BLaER1 treated with 17β-estradiol and CSF1 and Interleukin-3, amounts not matched to agents 10 nM and 100 nM (cell line): ENCODE data around the gene ENDOV.

ENCODE experiments used
- H3K27ac ChIP-seq, 11 experiments: shearing (Covaris generic); formaldehyde crosslinking; 2 replicates each; pipeline ENCODE4 v1.8.1; 2022
- H3K27me3 ChIP-seq, 11 experiments: shearing (Covaris generic); formaldehyde crosslinking; 2 replicates each; pipeline ENCODE4 v1.8.1; 2022
- H3K36me3 ChIP-seq, 11 experiments: shearing (Covaris generic); formaldehyde crosslinking; 2 replicates each; pipeline ENCODE4 v1.8.1; 2022
- H3K4me1 ChIP-seq, 10 experiments: shearing (Covaris generic); formaldehyde crosslinking; 2 replicates each; pipeline ENCODE4 v1.8.1; 2022
- H3K4me2 ChIP-seq, 11 experiments: shearing (Covaris generic); formaldehyde crosslinking; 2 replicates each; pipeline ENCODE4 v1.8.1; 2022
- H3K4me3 ChIP-seq, 10 experiments: shearing (Covaris generic); formaldehyde crosslinking; 2 replicates each; pipeline ENCODE4 v1.8.1; 2022
- H3K9ac ChIP-seq, 11 experiments: shearing (Covaris generic); formaldehyde crosslinking; 2 replicates each; pipeline ENCODE4 v1.8.1; 2022
- H3K9me3 ChIP-seq, 11 experiments: shearing (Covaris generic); formaldehyde crosslinking; replicated peaks in 1 of 11; 2 replicates each; pipeline ENCODE4 v1.8.1; 2022
- H4K20me1 ChIP-seq, 11 experiments: shearing (Covaris generic); formaldehyde crosslinking; 2 replicates each; pipeline ENCODE4 v1.8.1; 2022
- Cebpa-rat ChIP-seq, 11 experiments: shearing (Covaris generic); IDR thresholded peaks; 2 replicates each; pipeline ENCODE4 v1.8.1; 2022

ENDOV gene

DNA sequence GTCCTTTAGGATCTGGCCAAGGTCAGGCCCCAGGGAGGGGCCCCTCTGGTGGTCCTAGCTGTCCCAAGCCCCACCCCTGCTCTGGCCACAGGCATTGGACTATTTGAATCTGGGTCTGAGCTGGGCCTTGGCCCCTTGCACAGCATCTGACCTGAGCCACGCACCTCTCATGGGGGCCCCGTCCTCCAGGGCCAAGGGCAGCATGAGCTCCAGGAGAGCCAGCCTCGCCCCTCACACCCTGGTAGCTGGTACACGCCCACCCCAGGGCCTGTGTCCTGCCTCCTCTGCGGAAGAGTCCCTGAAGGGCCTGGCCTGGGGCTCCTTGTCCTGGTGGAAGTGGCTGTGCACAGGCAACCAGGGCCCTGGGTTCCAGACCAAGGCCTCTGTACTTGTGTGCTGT is 23.8 kb downstream of the ENDOV start:
- peaks cover 0 to 43% (median 18%) of the 10 kb centered on the region in 11 experiments; a peak in 12 of 22 replicates for H4K20me1 ChIP-seq
- H3K9me3 ChIP-seq = no peaks in the 10 kb centered on the region; a peak in 1 of 22 replicates
- H3K4me1 ChIP-seq = no peaks in the 10 kb centered on the region
- no peak overlapping the region for H3K4me3 ChIP-seq
- no peak overlapping the region for H3K9ac ChIP-seq
- peaks cover 0 to 13% (median 5%) of the 10 kb centered on the region in 11 experiments; a peak in 9 of 22 replicates for H3K27me3 ChIP-seq
- H3K27ac ChIP-seq = no peak overlapping the region
- H3K4me2 ChIP-seq = no peak overlapping the region
- H3K36me3 ChIP-seq = no peaks in the 10 kb centered on the region
- TF ChIP-seq Cebpa-rat (IDR thresholded peaks at IDR 0.05) = no peak

DNA sequence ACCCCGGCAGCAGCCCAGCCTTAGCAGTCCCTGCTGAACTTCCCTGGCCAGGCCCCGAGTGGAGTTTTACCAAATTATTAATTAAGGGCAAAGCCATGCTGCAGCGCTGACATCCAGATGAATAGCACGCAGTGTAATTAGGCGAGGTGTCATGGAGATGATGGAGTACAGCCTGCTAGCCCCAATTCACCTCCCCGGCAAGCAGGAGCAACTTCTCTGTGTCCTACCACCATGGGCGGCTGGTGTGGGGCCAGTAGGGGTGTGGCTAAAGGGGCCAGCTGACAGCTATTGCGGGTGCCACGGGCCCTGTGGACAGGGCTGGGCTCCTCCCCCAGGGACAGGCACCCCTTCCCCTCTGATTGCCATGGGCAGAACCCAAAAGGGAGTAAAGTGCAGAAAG is 24.5 kb downstream of the ENDOV start:
- Histone ChIP-seq H3K36me3 (no peaks in the 10 kb centered on the region), H3K9me3 (no peaks in the 10 kb centered on the region; a peak in 1 of 22 replicates), H3K4me1 (no peaks in the 10 kb centered on the region), H3K4me2 (no peak overlapping the region), H3K27me3 (peaks cover 0 to 13% (median 5%) of the 10 kb centered on the region in 11 experiments; a peak in 9 of 22 replicates), H3K27ac (no peak overlapping the region), H3K4me3 (no peak overlapping the region), H4K20me1 (peaks cover 0 to 43% (median 18%) of the 10 kb centered on the region in 11 experiments; a peak in 12 of 22 replicates), H3K9ac (no peak overlapping the region)
- no peak for TF ChIP-seq Cebpa-rat (IDR thresholded peaks at IDR 0.05)

DNA sequence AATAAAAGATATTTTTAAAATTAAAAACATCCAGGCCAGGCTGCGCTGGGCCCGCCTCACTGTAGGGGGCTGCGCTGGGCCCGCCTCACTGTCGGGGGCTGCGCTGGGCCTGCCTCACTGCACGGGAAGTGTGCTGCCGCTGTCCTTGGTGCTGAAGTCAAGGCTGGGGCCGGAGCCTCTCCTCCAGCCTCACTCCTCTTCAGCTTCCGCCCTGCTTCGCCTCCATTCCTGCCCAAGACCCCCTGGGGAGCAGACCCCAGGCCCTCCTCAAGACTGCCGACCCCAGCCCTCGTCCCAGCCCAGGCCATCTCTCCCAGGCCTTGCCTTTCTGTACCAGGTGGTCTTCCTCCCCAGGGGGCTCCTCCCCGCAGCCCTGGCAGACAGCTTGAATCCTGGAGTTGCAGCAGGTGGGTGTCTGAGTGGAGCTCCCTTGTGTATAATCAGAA is 26.2 kb downstream of the ENDOV start:
- H4K20me1 ChIP-seq = peaks cover 0 to 56% (median 24%) of the 10 kb centered on the region in 11 experiments; a peak in 12 of 22 replicates
- no peak overlapping the region for H3K4me3 ChIP-seq
- no peaks in the 10 kb centered on the region for H3K36me3 ChIP-seq
- no peak for TF ChIP-seq Cebpa-rat (IDR thresholded peaks at IDR 0.05)
- no peaks in the 10 kb centered on the region for H3K4me1 ChIP-seq
- no peaks in the 10 kb centered on the region for H3K9me3 ChIP-seq
- H3K4me2 ChIP-seq = no peak overlapping the region
- no peak overlapping the region for H3K9ac ChIP-seq
- peaks cover 0 to 22% (median 5%) of the 10 kb centered on the region in 11 experiments; a peak in 10 of 22 replicates for H3K27me3 ChIP-seq
- no peak overlapping the region for H3K27ac ChIP-seq

DNA sequence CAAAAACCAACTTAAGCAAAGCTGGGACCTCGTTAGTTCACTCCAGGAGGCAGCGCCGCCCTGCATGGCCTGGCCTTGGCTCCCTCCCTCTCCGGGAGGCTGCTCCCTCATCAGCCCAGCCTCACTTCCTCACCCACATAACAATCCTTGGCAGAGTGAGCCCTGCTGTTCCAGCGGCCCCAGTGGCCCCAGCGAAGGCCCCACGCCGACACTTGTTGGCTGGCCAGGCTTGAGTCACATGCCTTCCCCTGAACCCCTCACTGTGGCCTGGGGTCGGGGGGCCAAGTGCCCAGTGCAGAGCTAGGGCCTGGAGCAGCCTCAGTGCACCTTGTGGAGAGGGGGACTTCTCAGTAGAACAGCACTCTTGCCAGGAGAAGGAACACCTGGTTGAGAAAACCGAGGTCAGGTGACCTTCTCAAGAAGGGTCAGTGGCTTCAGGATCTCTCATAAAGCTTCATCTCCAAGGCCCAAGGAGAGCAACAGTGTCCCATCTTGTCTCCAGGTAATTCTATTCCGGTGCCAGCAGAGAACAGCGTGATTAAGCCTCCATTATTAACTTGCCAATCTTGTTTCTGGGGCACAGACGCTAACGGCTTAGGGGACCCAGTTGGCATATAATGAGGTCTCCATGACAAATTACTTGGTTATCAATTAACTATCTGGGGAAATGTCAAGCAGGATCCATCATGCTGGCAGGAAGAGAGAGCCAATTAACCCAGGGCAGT is 26.8 kb downstream of the ENDOV start:
- Histone ChIP-seq H4K20me1 (peaks cover 0 to 62% (median 25%) of the 10 kb centered on the region in 11 experiments; a peak in 12 of 22 replicates), H3K4me2 (no peak overlapping the region), H3K27ac (no peak overlapping the region), H3K4me3 (no peak overlapping the region), H3K27me3 (peaks cover 0 to 22% (median 5%) of the 10 kb centered on the region in 11 experiments; a peak in 10 of 22 replicates), H3K9ac (no peak overlapping the region), H3K9me3 (no peaks in the 10 kb centered on the region), H3K4me1 (no peaks in the 10 kb centered on the region), H3K36me3 (no peaks in the 10 kb centered on the region)
- no peak for TF ChIP-seq Cebpa-rat (IDR thresholded peaks at IDR 0.05)

DNA sequence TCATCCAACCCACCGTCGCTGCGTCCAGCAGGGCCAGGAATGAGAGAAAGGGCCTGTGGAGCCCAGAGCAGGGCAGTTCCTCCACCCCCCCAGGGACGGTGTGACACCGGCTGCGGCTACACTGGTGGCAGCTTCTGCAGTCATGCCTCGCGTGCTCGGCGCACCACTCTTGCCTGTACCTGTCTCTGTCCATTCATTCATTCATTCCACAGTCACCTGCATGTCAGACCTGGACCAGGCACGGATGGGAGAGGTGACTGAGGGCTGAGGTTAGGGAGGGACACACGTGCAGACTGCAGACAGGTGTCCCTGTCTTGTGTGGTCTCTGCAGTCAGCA is 27.3 kb downstream of the ENDOV start:
- H4K20me1 ChIP-seq = peaks cover 0 to 61% (median 25%) of the 10 kb centered on the region in 11 experiments; a peak in 12 of 22 replicates
- no peak overlapping the region for H3K4me3 ChIP-seq
- H3K9me3 ChIP-seq = no peaks in the 10 kb centered on the region
- H3K4me2 ChIP-seq = no peak overlapping the region
- TF ChIP-seq Cebpa-rat (IDR thresholded peaks at IDR 0.05) = no peak
- H3K27me3 ChIP-seq = peaks cover 0 to 22% (median 5%) of the 10 kb centered on the region in 11 experiments; a peak in 10 of 22 replicates
- H3K27ac ChIP-seq = no peak overlapping the region
- no peak overlapping the region for H3K9ac ChIP-seq
- H3K4me1 ChIP-seq = no peaks in the 10 kb centered on the region
- H3K36me3 ChIP-seq = no peaks in the 10 kb centered on the region

DNA sequence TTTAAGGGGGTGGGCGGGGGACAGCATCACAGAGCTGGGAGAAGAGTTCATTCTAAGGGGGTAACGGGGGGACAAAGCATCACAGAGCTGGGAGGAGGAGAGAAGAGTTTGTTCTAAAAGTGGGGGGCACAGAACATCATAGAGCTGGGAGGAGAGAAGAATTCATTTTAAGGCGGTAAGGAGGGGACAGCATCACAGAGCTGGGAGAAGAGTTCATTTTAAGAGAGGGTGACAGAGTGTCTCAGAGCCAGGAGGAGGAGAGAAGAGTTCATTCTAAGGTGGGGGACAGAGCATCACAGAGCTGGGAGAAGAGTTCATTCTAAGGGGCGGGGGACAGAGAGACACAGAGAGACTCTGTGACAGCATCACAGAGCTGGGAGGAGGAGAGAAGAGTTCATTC is 27.8 kb downstream of the ENDOV start:
- Histone ChIP-seq H3K4me3 (no peak overlapping the region), H3K27me3 (peaks cover 0 to 22% (median 5%) of the 10 kb centered on the region in 11 experiments; a peak in 10 of 22 replicates), H4K20me1 (peaks cover 0 to 58% (median 25%) of the 10 kb centered on the region in 11 experiments; a peak in 12 of 22 replicates), H3K4me2 (no peak overlapping the region), H3K4me1 (no peaks in the 10 kb centered on the region), H3K27ac (no peak overlapping the region), H3K9me3 (no peaks in the 10 kb centered on the region), H3K9ac (no peak overlapping the region), H3K36me3 (no peaks in the 10 kb centered on the region)
- no peak for TF ChIP-seq Cebpa-rat (IDR thresholded peaks at IDR 0.05)

DNA sequence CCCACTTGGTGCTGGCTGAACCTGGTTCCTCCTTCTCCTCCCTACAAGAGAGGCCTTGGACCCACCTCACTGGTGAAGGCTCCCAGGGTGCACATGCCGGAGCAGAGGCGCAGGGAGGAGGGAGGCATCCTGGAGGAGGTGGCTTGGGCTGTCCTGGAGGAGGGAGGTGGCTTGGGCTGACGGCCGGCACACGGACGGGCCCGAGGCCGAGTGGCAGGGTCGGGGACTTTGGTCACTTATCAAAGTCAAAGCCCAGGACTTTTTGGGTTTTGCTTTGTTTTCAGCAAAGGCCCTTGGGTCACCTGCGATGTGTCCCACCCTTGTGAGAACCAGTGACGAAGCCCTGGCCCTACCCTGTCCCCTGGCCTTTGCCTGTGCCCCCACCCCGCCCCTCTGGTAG is 28.5 kb downstream of the ENDOV start:
- no peak for TF ChIP-seq Cebpa-rat (IDR thresholded peaks at IDR 0.05)
- H3K27me3 ChIP-seq = peaks cover 0 to 22% (median 5%) of the 10 kb centered on the region in 11 experiments; a peak in 10 of 22 replicates
- H3K4me3 ChIP-seq = no peak overlapping the region

DNA sequence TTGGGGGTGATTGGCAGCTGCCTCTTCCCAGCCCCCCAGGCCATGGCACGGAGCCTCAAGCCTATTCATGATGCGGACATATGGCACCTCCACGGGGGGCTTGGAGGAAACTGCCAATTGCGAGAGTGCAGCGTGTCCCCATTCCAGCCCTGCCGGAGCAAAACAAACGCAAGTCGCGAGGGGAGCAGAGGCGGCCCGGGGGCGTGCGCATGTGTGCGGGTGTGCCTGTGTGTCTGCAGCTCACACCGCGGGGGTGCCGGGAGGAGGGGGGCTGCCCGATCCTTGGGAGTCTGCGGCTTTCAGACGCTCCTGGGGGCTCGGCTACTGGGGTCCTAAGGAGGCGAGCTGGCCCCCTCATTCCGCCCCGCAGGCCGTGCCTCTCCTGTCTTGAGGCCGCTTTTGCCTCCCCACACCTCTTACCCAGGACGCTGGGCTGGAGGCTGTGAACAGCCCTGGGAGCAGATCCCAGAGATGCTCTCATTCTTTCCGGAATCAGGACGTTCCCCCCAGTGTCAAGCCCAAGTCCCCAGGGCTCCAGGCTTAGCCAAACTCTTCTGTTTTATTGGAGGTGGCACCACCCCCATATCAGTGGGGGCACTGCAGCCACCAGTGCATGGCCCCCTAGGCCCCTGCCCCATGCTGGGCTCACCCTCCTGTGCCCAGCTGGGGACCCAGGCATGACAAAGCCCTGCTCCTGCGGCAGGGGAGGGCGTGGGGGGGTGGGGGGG is 29.1 kb downstream of the ENDOV start:
- no peaks in the 10 kb centered on the region for H3K4me1 ChIP-seq
- peaks cover 0 to 23% (median 5%) of the 10 kb centered on the region in 11 experiments; a peak in 10 of 22 replicates for H3K27me3 ChIP-seq
- H3K4me3 ChIP-seq = no peak overlapping the region
- no peak overlapping the region for H3K27ac ChIP-seq
- no peak overlapping the region for H3K4me2 ChIP-seq
- H3K9me3 ChIP-seq = no peaks in the 10 kb centered on the region
- H3K36me3 ChIP-seq = no peaks in the 10 kb centered on the region
- no peak overlapping the region for H3K9ac ChIP-seq
- no peak for TF ChIP-seq Cebpa-rat (IDR thresholded peaks at IDR 0.05)
- peaks cover 0 to 51% (median 24%) of the 10 kb centered on the region in 11 experiments; a peak in 12 of 22 replicates for H4K20me1 ChIP-seq

More for the DNA sequence above, 28.5 kb downstream of the ENDOV start:
- Histone ChIP-seq H4K20me1 (peaks cover 0 to 57% (median 25%) of the 10 kb centered on the region in 11 experiments; a peak in 12 of 22 replicates), H3K27ac (no peak overlapping the region), H3K36me3 (no peaks in the 10 kb centered on the region), H3K4me1 (no peaks in the 10 kb centered on the region), H3K4me2 (no peak overlapping the region), H3K9ac (no peak overlapping the region), H3K9me3 (no peaks in the 10 kb centered on the region)

DNA sequence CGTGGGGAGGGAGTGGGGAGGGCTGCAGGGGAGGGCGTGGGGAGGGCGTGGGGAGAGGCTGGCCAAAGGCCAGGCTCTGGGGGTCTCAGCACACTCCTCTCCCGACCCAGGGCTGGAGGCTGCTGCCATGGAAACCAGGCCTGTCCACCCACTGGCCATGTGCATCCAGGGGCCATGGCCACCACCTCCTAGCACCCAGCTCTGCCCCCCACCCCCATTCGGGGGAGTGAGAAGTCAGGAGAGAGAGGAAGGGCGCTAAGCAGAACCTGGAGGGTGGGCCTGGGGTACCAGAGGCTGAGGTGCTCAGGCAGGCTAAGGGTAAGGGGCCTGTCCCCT is 29.6 kb downstream of the ENDOV start:
- H3K27ac ChIP-seq = no peak overlapping the region
- H3K4me3 ChIP-seq = no peak overlapping the region
- no peaks in the 10 kb centered on the region for H3K36me3 ChIP-seq
- H3K4me1 ChIP-seq = no peaks in the 10 kb centered on the region
- H3K9me3 ChIP-seq = no peaks in the 10 kb centered on the region
- H3K27me3 ChIP-seq = peaks cover 0 to 23% (median 5%) of the 10 kb centered on the region in 11 experiments; a peak in 10 of 22 replicates
- H4K20me1 ChIP-seq = peaks cover 0 to 46% (median 20%) of the 10 kb centered on the region in 11 experiments; a peak in 12 of 22 replicates
- H3K4me2 ChIP-seq = no peak overlapping the region
- TF ChIP-seq Cebpa-rat (IDR thresholded peaks at IDR 0.05) = no peak
- H3K9ac ChIP-seq = no peak overlapping the region
